HG02678 (cell line): Measurements from ENCODE around the gene LCMT1.
"Not testable (repeated sequence)": the region's sequence is repeated elsewhere in the genome, so short reads cannot be mapped to it uniquely, and the experiment has no call there.

Experiments used
- ATAC-seq: cut with Tn5 transposase; IDR thresholded peaks from one replicate; pipeline ENCODE4 v1.9.1; 2021; ENCODE audit warnings: mild to moderate bottlenecking, moderate library complexity; ENCODE audit not compliant: unreplicated experiment

The LCMT1 gene

GRCh38 chr16:25138130-25138529 is 26.6 kb downstream of the LCMT1 start:
- no peak for ATAC-seq

GRCh38 chr16:25140459-25140858 is 28.9 kb downstream of the LCMT1 start:
- no peak for ATAC-seq

DNA sequence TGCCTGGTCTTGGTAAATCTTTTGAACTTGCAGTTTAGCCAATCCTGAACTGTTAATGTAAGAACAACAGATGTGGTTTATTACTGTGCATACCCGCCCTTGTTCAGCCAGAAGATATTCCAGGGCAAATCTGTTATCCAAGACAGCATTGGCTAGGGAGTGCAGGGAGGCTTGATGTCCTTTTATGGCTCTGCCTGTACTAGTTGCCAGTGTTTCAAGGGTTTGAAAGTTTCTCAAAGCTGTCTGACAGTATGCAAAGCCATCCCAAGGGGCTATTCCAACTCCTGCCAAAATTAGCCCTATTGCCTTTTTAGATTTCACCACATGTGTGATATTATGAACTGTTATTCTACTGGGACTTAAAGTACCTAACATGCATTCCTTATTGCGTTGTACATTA is 30.1 kb downstream of the LCMT1 start:
- ATAC-seq: no peak

- no peak for ATAC-seq
These were observed 32.4 kb downstream of the LCMT1 start for GRCh38 chr16:25143928-25144327.

DNA sequence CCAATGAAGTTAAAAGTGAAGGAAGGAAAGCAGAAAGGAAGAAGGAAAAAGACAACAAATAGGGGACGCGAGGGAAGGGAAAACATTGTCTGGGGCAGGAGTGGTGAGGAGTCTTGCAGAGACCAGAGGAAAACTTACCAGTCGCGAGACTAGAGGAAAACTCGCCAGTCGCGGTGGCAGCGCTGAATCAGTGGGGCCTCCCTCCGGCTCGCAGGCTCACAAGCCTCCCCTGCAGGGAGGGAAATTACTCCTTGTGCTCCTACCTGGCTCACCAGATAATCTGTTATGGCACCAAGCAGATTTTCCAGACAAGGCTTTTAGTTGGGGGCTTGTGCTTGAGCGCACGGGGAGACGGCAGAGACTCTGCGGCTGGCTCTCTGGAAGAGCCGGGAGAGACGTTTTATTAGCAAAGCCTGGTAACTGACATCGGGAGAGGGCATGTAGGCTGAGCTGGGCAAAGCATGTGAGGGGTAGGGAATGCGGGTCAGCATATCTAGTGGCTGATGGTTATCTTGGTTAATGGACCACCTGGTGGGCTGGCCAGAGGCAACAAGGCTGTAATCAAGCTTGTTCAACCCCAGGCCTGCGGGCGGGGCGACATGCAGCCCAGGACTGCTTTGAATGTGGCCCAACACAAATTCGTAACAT is 37.1 kb downstream of the LCMT1 start:
- ATAC-seq: no peak

DNA sequence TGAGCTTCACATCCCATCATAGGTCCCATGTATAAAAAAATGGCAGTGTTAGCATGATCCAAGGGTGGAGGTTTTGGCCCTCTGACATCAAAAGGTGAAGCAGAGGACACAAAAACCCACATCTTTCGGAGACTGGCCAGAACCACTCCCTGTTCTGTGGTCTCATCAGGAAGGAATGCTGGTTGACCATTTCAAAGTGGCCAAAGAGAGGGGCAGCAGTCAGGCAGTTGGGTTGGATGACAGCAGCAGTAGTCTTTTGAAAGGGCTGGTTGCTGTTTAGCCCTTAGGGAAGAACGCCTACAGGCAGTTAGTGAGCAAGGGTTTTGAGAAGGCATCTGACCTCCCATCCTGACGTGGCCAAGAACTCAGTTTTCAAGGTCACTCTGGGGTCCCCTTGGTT is 40.5 kb downstream of the LCMT1 start:
- no peak for ATAC-seq

- ATAC-seq: no peak
These were observed 44.3 kb downstream of the LCMT1 start for GRCh38 chr16:25155553-25156460.

GRCh38 chr16:25157271-25157875 is 45.8 kb downstream of the LCMT1 start:
- ATAC-seq: no peak

GRCh38 chr16:25158401-25158800 is 46.9 kb downstream of the LCMT1 start:
- ATAC-seq: no peak

DNA sequence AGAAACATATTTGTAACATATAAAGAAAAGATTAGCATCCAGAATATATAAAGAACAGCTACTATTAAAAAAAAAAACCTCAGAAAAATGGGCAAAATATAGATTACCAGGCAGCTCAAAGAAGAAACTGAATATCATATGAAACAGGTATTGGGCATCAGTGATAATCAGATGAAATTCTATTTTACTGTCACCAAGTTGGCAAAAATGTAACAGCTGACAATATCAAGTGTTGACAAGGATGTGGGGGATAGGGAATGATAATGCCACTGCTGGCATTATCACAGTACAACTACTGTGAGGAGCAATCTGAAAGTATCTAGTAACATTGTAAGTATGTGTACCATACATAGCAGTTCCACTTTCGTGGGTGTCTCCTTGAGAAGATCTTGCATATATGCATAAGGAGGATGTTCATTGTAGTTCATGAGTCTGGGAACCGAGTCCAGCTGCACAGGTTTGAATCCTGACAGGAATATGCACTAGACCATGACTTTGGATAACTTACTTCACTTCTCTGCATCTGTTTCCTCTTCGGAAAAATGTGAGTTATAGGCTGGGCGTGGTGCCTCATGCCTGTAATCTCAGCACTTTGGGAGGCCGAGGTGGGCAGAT is 50.3 kb downstream of the LCMT1 start:
- no peak for ATAC-seq

- no peak for ATAC-seq
These were observed 52.1 kb downstream of the LCMT1 start for GRCh38 chr16:25163683-25164082.

- no peak for ATAC-seq
These were observed 53.7 kb downstream of the LCMT1 start for GRCh38 chr16:25165284-25165683.

DNA sequence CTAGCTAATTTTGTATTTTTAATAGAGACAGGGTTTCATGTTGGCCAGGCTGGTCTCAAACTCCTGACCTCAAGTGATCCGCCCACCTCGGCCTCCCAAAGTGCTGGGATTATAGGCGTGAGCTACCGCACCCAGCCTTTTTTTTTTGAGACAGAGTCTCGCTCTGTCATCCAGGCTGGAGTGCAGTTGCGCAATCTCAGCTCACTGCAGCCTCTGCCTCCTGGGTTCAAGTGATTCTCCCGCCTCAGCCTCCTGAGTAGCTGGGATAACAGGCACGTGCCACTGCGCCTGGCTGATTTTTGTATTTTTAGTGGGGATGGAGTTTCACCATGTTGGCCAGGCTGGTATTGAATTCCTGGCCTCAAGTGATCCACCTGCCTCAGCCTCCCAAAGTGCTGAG is 56.4 kb downstream of the LCMT1 start:
- not testable (repeated sequence) for ATAC-seq

GRCh38 chr16:25171390-25171789 is 59.8 kb downstream of the LCMT1 start:
- no peak for ATAC-seq

DNA sequence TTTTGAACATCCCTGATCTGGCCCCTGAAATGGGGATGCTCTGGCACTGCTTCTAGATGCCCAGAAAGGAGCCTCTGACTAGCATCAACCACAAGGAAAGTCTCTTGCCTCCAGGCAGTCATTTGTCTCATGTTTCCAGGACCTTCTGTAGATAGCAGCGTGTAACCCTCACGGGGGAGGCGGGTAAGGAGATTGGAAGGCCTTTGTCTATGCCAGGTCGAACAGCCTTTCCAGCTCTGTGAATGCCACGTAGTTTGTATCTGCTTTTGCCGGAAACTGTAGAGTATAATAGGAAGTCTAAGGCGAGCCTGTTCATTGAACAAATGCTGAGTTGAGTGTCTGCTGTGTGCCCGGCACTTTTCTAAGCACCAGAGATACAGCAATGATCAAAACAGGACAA is 61.3 kb downstream of the LCMT1 start:
- no peak for ATAC-seq

GRCh38 chr16:25174285-25174684 is 62.7 kb downstream of the LCMT1 start:
- ATAC-seq: no peak

DNA sequence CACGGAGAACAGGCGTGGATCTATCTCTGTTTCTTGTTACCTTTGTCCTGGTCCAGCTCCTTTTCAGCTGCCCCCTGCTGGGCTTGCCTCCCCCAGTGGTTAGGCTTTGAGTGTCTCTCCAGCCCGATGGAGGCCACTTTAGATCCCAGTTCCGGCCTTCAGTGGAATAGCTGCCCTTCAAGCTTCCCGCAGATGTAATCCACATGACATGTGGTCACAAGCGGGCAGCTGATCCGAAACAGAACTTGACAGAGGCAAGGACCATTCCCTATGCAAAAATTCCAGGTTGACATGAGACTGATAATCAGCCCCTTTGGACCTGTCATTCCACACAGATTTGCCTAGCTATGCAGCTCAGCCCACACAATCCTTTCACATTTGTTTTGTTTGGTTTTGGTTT is 64.6 kb downstream of the LCMT1 start:
- ATAC-seq: no peak

DNA sequence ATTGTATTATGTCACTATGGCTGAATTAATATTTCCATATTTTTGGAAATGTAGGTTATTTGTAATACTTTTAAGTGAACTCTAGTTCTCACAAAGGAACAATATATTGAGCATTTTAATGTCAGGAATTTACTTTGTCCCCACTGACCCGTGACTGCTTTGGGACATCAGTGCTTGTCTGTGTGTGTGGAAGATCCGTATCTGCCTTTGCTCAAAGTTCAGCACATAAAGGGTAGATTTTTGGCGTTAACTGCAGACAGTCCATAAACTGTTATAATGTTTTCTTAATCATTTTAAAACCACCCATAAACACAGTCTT is 65.9 kb downstream of the LCMT1 start:
- no peak for ATAC-seq

DNA sequence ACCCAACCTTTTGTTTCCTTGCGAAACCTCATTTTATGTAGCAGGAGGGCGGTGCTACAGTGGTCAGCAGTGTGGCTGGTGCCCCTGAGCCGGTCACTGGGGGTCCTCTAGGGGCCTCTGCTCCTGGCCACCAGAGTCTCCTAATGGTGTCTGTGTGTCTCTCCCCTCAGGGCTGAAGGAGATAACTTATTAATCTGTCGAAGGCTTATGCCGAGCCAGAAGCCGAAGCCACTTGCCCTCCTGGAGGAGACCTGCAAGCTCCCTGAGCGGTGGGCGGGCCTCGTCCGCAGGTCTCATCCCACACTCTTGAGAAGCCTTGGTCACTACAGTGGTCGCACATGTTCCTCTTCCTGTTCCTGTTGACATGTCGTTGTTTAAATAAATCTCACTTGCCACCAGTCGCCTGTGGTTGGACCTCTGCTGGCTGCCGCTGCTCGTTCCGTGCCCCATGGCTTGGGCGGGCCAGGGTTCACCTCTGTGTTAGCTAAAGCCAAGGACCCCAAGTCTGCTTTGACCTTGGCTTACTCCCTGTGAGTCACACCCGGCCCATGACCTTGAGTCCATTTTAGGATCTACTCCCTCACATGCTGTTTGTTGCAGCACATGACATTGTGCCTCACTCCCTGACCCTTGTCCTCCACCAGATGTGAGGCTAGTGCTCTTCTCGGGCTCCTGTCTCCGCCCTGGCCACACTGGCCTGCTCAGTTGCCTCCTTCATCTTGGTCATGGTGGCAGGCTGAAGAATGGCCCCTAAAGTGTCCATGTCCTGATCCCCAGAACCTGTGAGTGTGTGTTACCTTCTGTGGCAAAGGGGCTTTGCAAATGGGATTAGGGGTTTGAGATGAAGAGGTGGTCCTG is 66.5 kb downstream of the LCMT1 start:
- no peak for ATAC-seq

GRCh38 chr16:25181236-25181635 is 69.7 kb downstream of the LCMT1 start:
- ATAC-seq: not testable (repeated sequence)

DNA sequence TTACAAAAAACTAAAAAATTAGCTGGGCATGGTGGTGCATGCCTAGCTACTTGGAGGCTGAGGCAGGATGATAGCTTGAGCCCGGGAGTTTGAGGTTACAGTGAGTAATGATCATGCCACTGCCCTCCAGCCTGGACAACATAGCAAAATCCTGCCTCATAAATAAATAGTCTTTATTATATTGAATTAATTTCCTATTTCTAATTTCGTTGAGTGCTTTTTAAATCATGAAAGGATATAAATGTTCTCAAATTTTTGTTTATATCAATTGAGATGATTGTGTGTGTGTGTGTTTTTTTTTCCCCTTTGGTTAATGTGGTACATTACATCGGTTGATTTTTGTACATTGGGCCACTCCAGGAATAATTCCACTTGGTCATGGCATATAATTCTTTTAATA is 73.2 kb downstream of the LCMT1 start:
- ATAC-seq: no peak
